ENCODE results near the gene SGCE.

The SGCE gene

GRCh38 chr7:94654783-94655125 is 1.2 kb downstream of the SGCE start:
- Histone ChIP-seq H3K4me1 (ENCODE audit: insufficient read depth, low read length, poor library complexity, severe bottlenecking) (peaks cover 1% of the 10 kb centered on the region), H3K27me3 (ENCODE audit: insufficient read depth, low read length, poor library complexity, severe bottlenecking) (no peaks in the 10 kb centered on the region), H3K9me3 (ENCODE audit: insufficient read depth, low read depth, low read length) (peaks cover 6% of the 10 kb centered on the region; the same call in 1 of the 2 replicates), H3K4me3 (ENCODE audit: low read length, poor library complexity, severe bottlenecking) (no peak overlapping the region), H3K9ac (ENCODE audit: low read depth, low read length, poor library complexity, severe bottlenecking) (no peak overlapping the region), H2AFZ (ENCODE audit: low read length) (no peak overlapping the region), H3K4me2 (ENCODE audit: low read depth, low read length, poor library complexity, severe bottlenecking) (no peak overlapping the region), H4K20me1 (ENCODE audit: insufficient read depth, low read length, poor library complexity, severe bottlenecking) (no peaks in the 10 kb centered on the region), H3K36me3 (ENCODE audit: insufficient read depth, low read length) (no peaks in the 10 kb centered on the region), H3K9me2 (replicated peaks; ENCODE audit: low read depth, low read length) (no peaks in the 10 kb centered on the region), H3K79me2 (ENCODE audit: insufficient read depth, low read length) (no peaks in the 10 kb centered on the region), H3F3A (ENCODE audit: low read depth) (no peaks in the 10 kb centered on the region)
- no peak for TF ChIP-seq CTCF (conservative IDR thresholded peaks at IDR 0.05; ENCODE audit: low read length)
- no peak for TF ChIP-seq EZH2phosphoT487 (IDR thresholded peaks at IDR 0.05; ENCODE audit: borderline replicate concordance)

GRCh38 chr7:94650147-94651051 is 5.5 kb downstream of the SGCE start:
- H3K9ac ChIP-seq (ENCODE audit: low read depth, low read length, poor library complexity, severe bottlenecking) = no peak overlapping the region
- H3K9me3 ChIP-seq (ENCODE audit: insufficient read depth, low read depth, low read length) = no peaks in the 10 kb centered on the region
- TF ChIP-seq EZH2phosphoT487 (IDR thresholded peaks at IDR 0.05; ENCODE audit: borderline replicate concordance) (no peak), CTCF (conservative IDR thresholded peaks at IDR 0.05; ENCODE audit: low read length) (no peak)
- H3K4me1 ChIP-seq (ENCODE audit: insufficient read depth, low read length, poor library complexity, severe bottlenecking) = no peaks in the 10 kb centered on the region
- no peaks in the 10 kb centered on the region for H3K27me3 ChIP-seq (ENCODE audit: insufficient read depth, low read length, poor library complexity, severe bottlenecking)
- H3K79me2 ChIP-seq (ENCODE audit: insufficient read depth, low read length) = no peaks in the 10 kb centered on the region
- no peaks in the 10 kb centered on the region for H3F3A ChIP-seq (ENCODE audit: low read depth)
- no peaks in the 10 kb centered on the region for H3K36me3 ChIP-seq (ENCODE audit: insufficient read depth, low read length)
- no peak overlapping the region for H2AFZ ChIP-seq (ENCODE audit: low read length)
- H3K9me2 ChIP-seq (replicated peaks; ENCODE audit: low read depth, low read length) = no peaks in the 10 kb centered on the region
- no peak overlapping the region for H3K4me3 ChIP-seq (ENCODE audit: low read length, poor library complexity, severe bottlenecking)
- no peak overlapping the region for H3K4me2 ChIP-seq (ENCODE audit: low read depth, low read length, poor library complexity, severe bottlenecking)
- H4K20me1 ChIP-seq (ENCODE audit: insufficient read depth, low read length, poor library complexity, severe bottlenecking) = no peaks in the 10 kb centered on the region

- Histone ChIP-seq H3K4me2 (ENCODE audit: low read depth, low read length, poor library complexity, severe bottlenecking) (no peak overlapping the region), H3K79me2 (ENCODE audit: insufficient read depth, low read length) (no peaks in the 10 kb centered on the region), H3K4me1 (ENCODE audit: insufficient read depth, low read length, poor library complexity, severe bottlenecking) (no peaks in the 10 kb centered on the region), H3K4me3 (ENCODE audit: low read length, poor library complexity, severe bottlenecking) (no peak overlapping the region), H3K27me3 (ENCODE audit: insufficient read depth, low read length, poor library complexity, severe bottlenecking) (no peaks in the 10 kb centered on the region), H3K9me2 (replicated peaks; ENCODE audit: low read depth, low read length) (no peaks in the 10 kb centered on the region), H3K9me3 (ENCODE audit: insufficient read depth, low read depth, low read length) (no peaks in the 10 kb centered on the region), H4K20me1 (ENCODE audit: insufficient read depth, low read length, poor library complexity, severe bottlenecking) (no peaks in the 10 kb centered on the region), H3K9ac (ENCODE audit: low read depth, low read length, poor library complexity, severe bottlenecking) (no peak overlapping the region), H3F3A (ENCODE audit: low read depth) (no peaks in the 10 kb centered on the region), H2AFZ (ENCODE audit: low read length) (no peak overlapping the region), H3K36me3 (ENCODE audit: insufficient read depth, low read length) (no peaks in the 10 kb centered on the region)
- TF ChIP-seq CTCF (conservative IDR thresholded peaks at IDR 0.05; ENCODE audit: low read length) (no peak), EZH2phosphoT487 (IDR thresholded peaks at IDR 0.05; ENCODE audit: borderline replicate concordance) (no peak)
Observed at GRCh38 chr7:94649450-94649849, 6.5 kb downstream of the SGCE start.

All from Loucy (cell line).